Stimulated activated CD4-positive, alpha-beta T cell treated with anti-CD3 and anti-CD28 coated beads, Interleukin-15, amount 100 ng/mL, for 48 hours (primary cell): ENCODE measurements around the gene MACROD2.
"Not testable (repeated sequence)": the region's sequence is repeated elsewhere in the genome, so short reads cannot be mapped to it uniquely, and the experiment has no call there.

Experiments used
- DNase-seq, 2 donors: peaks; one replicate each; pipeline ENCODE4 v3.0.0-alpha.2; 2020; ENCODE audit warnings: low read depth in 2 of 2

Gene MACROD2

DNA sequence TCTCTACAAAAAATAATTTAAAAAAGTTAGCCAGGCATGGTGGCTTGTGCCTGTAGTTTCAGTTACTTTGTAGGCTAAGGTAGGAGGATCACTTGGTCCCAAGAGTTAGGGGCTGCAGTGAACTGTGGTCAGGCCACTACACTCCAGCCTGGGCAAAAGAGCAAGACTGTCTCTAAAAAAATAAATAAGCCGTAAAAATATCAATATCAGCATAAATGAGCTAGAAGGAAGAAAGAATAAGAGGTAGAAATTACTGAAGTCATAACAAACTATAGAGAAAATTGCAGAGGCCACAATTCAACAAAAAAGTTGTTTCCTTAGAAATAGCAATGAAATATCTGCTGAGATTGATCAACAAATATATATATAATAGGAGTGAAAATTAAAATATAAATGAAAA, 1169.4 kb downstream of the MACROD2 start:
- DNase-seq: no peak

DNA sequence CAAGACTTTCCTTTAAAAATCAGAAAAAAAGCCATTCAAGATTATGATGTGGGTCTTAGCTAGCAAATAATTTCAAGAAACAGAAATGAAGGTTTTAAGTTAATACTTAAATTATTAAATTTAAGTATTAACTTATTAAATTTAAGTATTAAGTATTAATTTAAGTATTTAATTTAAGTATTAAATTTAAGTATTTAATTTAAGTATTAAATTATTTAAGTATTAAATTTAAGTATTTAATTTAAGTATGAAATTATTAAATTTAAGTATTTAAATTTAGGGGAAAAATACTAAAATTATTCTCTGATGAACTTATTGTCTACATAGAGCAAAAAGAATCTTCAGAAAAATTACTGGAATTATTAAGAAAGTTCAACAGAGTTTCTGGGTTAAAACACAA, 1171.4 kb downstream of the MACROD2 start:
- DNase-seq: no peak

DNA sequence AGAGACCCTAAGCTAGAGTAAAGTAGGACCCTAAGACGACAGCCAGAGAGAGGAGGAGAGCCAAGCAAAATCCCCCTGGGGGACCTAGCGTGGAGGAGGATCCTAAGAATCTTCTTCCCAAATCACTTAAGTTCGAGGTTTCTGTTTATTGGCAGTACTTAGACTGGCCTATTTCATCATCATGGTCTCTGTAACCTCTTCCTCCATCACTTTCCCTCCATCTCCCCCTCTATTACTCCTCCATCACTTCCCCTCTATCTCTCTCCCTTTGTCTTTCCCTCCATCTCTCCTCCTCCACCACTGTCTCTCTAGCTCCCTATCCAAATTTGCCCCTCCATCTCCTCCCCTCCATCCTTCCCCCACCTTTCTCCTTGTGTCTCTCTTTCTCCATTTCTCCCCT, 1175.7 kb downstream of the MACROD2 start:
- DNase-seq: no peak

DNA sequence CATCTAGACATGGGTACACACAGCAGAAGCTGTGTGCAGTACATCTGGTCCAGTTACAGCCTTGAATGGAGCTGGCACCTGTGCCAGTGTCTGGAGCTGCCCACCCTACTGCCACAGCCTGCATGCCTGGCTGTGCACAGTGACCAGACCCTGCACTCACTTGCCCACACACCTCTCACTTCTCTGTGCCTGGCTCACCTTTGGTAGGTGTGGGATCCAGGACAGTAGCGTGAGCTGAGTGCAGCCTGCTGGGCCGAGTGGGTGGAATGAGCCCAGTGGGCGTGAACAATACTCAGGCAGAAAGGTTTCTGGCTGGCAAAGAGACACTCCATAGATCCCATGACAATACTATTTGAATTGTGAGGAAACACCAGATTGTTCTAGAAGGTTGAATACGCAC, 1181.6 kb downstream of the MACROD2 start:
- no peak for DNase-seq

DNA sequence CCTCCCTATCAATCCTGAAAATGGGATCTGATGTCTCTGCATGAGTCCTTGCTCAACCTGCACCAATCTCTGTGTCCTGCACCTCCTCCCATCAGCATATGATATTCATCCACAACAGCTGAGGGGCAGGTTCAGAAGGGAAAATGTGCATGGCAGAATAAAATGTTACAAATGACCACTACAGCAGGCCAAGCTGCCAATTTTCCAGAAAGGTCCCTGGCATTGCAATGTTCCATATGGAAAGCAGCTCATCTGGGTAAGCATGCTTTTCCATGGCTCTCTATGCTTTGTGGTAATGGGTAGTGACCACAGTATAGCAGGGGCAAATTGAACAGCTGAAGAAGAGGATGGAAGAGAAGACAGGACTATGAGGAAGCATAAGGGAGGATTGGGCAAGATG, 1183.3 kb downstream of the MACROD2 start:
- no peak for DNase-seq

DNA sequence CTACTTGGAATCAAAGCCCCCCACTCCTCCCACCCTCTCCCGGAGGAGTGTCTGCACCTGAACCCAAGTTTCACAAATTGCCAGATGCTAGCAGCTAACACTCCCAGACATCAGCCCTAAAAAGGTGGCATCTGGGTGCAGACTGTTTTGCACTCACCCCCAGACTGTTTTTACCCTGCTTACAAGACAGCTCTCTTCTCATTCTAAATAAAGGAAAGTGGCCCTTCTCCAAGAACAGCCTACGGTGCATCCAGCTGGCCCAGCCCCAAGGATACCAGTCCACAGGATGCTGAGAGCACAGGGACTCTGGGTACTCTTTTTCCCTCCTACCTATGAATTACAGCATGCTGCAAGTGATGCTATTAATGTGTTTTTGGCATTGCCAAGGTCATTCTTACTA, 1184.1 kb downstream of the MACROD2 start:
- no peak for DNase-seq

DNA sequence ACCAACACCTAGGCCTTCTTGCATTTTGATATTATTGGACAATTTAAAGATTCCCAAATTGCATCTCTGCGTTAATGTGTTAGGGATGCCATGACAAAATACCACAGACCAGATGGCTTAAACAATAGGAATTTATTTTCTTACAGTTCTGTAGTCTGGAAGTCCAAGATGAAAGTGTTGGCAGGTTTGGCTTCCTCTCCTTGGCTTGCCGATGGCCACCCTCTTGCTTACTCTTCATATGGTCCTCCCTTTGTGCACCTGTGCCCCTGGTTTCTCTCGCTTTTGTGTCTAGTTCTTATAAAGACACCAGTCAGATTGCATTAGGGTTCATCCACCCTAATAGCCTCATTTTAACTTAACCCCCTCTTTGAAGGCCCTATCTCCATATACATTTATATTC, 1184.5 kb downstream of the MACROD2 start:
- DNase-seq: no peak

DNA sequence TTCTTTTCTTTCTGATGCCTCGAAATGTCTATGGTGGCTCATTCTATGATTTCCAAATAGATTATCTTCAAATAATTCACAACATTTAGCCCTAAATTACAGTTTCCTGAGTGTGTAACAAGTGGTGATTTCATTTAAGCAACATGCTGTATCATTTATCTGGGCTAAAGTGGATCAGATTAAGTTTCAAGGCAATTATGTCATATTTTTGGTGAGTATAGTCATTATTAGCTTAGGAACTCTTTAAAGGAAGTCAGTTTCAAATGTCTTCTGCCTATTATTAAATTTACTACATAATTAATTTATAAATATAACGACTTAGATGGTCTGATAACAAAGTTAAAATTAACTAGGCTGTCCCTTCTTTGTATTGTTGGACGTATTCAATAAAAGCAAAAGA, 1190.0 kb downstream of the MACROD2 start:
- DNase-seq: no peak

DNA sequence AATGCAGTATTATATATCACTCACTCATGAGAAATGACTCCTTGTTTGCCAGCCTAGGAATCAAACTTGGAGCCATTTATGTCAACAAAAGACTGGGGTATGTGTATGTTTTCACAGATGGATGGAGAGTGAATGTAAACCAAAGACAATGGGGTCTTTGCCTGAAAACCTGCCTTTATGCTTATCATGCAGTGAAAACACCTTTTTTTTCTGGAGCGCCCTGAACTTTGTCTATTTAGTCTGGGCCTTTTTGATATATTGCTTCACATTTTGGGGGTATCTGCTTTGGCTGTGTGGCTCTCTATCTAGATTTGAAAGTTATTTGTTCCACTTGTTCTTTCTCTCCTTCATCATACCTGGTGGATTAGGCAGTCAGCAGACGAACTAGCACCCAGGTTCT, 1190.6 kb downstream of the MACROD2 start:
- no peak for DNase-seq

DNA sequence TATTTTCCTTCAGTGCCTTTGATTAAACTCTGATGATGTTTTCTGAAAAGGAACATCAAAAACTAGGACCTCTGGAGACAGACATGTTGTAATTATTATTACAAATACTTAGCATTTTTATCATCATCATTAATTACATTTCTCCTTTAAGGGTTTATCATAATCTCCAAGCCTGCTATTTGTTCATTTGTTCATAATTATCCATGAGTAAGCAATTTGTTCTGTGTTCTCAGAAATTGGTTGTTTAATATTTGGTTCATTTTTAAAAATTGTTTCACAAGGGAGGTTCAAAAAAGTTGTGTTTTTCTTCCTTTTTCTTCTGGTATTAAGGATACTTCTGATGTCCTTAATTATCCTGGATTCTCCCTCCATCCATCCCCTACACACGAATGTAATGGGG, 1192.3 kb downstream of the MACROD2 start:
- no peak for DNase-seq

DNA sequence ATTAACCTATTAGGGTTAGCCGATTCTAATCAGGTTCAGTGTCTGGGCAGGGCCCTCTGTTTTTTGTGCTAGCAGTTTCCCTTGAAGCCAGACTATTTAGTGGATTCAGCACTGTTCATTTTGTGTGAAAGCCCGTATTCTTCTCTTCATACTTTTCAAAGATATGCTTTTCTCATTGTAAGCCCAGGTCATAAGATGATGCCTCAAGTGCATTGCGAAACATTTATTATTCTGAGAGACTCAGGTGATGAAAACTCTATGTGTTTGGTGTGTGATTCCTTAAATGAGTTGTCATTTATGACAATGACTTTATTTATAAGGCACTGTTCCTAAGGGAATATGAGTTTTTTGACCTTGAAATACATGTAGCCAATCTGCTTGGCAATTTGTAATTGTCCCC, 1193.1 kb downstream of the MACROD2 start:
- DNase-seq: no peak

DNA sequence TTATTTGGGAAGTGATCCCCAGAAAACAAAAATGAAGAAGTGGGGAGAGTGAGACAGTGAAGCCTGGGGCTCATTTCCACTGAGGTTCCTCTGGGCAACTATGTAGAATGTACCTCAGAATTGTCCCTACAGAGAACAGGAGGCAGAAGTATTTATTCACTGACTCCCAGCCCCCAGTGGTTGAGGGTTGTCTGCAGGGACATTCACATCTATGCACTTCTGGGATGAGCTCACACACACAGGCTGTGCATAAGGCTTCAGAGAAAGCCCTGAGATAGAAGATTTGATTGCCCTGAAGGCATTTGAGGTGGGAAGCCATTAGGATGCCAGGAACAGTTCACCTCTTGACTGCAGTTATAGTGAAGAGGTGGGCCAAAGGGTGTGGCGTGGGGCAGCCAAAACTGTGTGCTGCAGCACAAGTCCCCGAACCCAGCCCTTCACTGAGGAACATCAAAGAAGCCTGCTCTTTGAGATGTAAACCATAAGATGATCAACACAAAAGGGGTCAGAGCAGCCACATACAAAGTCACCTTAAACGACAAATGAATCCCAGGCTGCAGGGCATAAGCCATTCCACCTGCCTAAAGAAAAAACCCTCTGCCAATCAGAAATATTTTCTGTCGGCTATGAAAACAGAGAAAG, 1195.9 kb downstream of the MACROD2 start:
- DNase-seq: no peak

DNA sequence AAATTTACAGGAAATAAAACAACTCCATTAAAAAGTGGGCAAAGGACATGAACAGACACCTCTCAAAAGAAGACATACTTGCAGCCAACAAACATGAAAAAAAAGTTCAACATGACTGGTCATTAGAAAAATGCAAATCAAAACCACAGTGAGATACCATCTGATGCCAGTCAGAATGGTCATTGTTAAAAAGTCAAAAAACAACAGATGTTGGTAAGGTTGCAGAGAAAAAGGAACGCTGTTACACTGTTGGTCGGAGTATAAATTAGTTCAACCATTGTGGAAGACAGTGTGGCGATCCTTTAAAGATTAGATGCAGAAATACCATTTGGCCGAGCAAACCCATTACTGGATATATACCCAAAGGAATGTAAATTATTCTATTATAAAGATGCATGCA, 1200.1 kb downstream of the MACROD2 start:
- no peak for DNase-seq

DNA sequence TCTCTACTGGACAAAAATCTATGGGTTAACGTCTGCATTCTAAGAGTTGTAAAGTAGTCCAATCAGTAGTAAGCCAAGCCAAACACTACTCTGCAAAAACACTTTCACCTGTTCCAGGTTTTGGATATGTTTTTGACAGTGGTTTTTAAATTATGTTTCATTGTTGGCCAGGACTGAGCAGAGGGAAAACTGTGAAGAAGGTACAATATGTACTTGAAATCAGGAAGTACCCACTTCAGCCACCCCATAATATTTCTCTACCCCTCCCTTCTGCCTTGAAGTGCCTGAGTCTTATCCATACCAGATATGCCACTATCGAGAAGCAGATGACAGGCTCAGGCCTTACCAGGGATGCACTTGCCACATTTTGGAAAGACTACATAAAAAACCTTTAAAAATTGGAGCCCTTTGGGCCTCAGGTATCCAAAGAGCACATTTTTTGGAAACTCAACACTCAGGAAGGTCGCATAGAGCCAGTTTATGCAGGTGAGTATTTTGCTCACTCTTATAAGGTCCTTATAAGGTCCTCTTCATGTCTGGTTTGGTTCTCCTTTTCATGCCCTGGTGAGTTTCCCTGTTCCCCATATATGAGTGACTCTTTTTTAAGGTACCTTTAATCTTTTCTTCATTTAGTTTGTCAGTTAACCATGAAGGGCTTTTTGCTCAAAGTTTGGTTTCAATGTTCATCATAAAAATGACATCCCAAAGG, 1201.4 kb downstream of the MACROD2 start:
- no peak for DNase-seq

DNA sequence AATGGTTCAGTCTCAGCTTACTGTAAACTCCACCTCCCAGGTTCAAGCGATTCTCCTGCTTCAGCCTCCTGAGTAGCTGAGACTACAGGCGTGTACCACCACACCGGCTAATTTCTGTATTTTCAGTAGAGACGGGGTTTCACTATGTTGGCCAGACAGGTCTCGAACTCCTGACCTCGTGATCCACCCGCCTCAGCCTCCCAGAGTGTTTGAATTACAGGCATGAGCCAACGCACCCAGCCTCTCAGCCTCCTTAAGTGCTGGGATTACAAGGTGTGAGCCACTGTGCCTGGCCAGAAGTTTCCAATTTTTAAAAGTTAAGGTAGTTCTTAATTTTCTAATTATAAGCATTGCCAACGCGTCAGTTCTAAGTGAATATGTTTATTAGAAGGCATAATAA, 1202.7 kb downstream of the MACROD2 start:
- DNase-seq: not testable (repeated sequence)

DNA sequence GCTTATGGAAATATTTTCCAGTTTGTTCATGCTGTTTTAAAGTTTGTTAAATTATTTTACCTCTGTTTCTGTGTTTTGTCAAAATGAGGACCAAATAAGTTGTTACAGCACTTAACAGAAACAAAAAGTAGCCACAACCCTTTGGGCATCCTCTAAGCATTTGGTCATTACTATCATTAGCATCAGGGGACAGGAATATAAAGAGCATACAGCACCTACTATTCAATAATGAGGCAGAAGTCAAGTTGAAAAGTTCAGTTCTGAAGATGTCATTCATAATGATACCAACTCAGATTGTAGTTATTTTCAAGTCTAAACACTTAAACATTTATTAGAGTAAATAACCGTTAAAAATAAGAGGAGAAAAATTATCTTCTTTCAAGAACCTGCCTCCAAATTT, 1204.4 kb downstream of the MACROD2 start:
- no peak for DNase-seq

DNA sequence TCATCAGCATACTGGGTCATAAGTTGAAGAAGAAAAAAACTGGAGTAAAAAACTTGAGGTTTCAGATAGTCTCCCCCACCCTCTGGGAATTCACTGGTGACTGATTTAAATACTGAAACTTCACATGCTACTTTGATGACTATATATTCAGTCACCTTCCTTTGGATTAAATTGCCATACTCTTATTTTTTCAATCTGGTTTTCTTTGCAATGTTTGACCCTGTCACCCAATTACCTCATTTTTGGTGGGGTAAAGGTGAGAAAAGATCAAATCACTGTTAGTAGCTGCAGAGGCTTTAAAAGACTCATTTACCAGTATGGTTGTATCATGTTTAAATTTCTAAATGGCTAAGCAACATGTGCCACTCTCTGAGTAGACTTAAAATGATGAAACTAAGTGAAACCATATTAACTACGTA, 1204.8 kb downstream of the MACROD2 start:
- DNase-seq: no peak

DNA sequence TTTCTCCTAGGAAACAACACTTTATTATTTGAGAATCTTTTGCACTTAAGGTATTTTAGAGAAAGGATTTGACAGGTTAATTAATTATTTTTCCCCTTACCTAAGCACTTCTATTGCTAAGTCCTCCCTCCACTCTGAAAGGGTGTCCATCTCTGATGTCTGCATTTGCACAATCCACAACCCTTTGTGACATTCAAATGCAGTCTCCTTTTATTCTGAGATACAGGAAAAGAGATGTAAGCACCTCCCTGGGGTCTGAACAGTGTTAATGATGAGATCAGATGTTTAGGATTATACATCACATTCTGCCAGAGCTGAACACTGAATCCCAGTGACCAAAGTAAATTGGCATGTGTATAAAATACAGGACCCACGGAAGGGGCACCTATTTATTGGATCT, 1206.3 kb downstream of the MACROD2 start:
- no peak for DNase-seq

DNA sequence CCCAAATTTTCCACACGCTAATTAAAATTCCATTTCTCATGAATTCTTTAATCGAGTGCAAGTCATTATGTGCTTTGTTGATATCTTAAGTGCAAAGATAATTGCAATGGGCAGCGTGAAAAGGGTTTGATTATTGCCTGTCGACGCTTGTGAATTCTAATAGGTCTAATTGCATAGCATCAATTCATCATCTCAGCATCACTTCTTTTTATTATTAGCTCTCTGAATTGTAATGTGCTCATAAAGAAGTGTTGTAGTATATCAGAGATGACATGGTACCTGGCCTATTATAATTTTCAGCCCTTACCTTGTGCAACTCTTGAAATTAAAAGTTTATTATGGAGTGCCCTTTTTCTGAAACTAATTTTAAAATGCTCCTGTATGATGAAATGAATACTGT, 1208.9 kb downstream of the MACROD2 start:
- no peak for DNase-seq

DNA sequence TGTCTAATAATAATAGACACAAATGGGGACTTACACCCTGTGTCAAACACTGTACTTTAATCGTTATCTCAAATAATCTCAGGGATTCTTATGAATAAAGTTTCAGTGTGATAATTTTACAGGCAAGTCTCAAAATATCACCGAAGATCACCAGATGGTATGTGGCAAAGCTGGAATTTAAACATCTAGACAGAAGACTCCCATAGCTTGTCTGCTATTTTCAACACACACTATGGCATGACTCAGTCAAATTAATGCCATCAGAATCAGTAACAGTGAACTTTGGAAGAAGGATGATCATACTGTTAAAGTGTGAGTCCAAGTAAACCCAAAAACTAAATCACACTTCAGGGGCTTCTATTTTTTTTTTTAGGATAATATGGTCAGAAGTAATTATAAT, 1209.7 kb downstream of the MACROD2 start:
- DNase-seq: no peak

DNA sequence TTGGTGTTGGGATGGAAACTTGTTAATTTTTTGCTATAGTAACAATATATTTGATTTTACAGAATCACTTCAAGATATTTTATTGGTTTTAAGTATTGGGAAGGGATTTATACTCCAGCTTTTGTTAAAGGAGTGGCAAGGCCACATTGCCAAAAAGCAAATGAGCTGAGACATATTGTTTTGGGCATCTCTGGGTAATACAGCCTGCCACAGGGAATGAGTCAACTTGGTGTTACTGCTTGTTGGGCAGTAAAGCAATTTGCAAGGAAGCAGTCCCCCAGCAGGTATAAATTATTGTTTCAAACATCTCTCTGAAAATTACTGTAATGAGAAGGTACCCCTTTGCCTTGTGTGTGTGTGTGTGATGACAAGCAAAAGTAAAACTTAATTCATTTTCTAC, 1210.4 kb downstream of the MACROD2 start:
- DNase-seq: no peak

DNA sequence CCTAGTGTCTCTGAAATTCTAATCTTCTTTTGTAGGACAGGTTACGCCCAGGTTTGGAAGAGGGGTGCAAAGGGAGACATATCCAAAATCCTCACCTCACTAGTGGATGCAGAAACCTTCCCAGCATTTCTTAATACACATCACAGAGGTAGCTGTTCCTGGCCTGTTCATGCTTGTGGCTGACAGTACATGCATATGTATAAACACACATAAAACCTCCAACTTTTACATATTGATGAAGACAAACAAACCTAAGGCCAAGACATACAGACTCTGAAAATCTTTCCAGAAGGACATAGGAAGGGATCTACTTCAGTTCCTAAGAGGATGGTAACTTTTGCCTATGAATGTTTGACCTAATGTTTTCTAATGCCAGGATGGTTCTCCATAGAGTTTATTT, 1214.2 kb downstream of the MACROD2 start:
- DNase-seq: no peak

DNA sequence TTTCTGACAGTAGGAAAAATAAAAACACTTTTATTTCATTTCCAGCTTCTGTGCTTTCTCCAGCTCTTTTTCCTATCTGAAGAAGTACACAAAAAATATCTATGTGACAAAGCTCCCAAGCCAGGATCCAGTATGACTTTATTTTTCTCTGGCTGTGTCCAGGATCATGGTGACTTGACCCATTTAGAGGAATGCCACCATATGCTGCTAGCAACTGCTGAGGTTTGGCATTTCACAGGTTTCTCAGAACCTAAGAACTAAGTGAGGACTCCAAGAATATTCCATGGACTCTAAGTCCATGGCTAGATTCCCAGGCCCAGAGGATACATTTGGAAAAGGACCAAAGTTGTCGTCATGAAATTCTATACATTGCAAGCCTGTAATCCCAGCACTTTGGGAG, 1218.7 kb downstream of the MACROD2 start:
- no peak for DNase-seq
